Kidney (tissue), 14 donors: Measurements from ENCODE around the gene GALNT9. TPM values are rescaled to one million over a fixed set of nuclear protein-coding genes. Genes with fewer than 3 reads are reported as not detected.

Experiments used
- DNase-seq, 5 donors: peaks; one replicate each; pipeline ENCODE4 v3.0.0-alpha.2; 2013 to 2020
- FAIRE-seq: peaks from 2 replicates; lab custom pipeline; 2012; peaks lifted over from hg19 to GRCh38; lab: Jason Lieb, UNC
- H3K27ac ChIP-seq, 2 donors: one replicate each; pipeline ENCODE4 v1.7.0; 2013; ENCODE audit warnings: low read depth in 2 of 2, low read length in 2 of 2, inconsistent platforms in 1 of 2
- H3K27me3 ChIP-seq: one replicate; pipeline ENCODE4 v1.7.1; 2013; ENCODE audit warnings: low read length, inconsistent platforms; ENCODE audit not compliant: control insufficient read depth, insufficient read depth
- H3K36me3 ChIP-seq, 3 donors: one replicate each; pipeline versions ENCODE4 v1.7.0 to v1.7.1; 2013; ENCODE audit warnings: low read length in 3 of 3, control low read depth in 1 of 3, inconsistent platforms in 1 of 3; ENCODE audit not compliant: insufficient read depth in 3 of 3, control insufficient read depth in 2 of 3
- H3K4me1 ChIP-seq, 3 donors: one replicate each; pipeline versions ENCODE4 v1.7.0 to v1.7.1; 2013; ENCODE audit warnings: low read length in 3 of 3, inconsistent platforms in 1 of 3, low read depth in 1 of 3; ENCODE audit not compliant: control insufficient read depth in 2 of 3, insufficient read depth in 2 of 3
- H3K4me3 ChIP-seq, 3 donors: one replicate each; pipeline versions ENCODE4 v1.7.0 to v1.8.1; 2013; ENCODE audit warnings: low read length in 3 of 3, control low read depth in 1 of 3, inconsistent platforms in 1 of 3
- H3K9ac ChIP-seq, 3 donors: one replicate each; pipeline versions ENCODE4 v1.7.0 to v1.7.1; 2013; ENCODE audit warnings: low read length in 3 of 3, control low read depth in 1 of 3, inconsistent platforms in 1 of 3
- H3K9me3 ChIP-seq, 3 donors: one replicate each; pipeline versions ENCODE4 v1.7.0 to v1.7.1; 2013; ENCODE audit warnings: low read length in 3 of 3, control low read depth in 1 of 3, inconsistent platforms in 1 of 3; ENCODE audit not compliant: control insufficient read depth in 2 of 3, insufficient read depth in 1 of 3
- CTCF ChIP-seq: IDR thresholded peaks from 3 replicates; pipeline ENCODE4 v1.5.1; 2012; ENCODE audit warnings: mild to moderate bottlenecking, moderate library complexity, borderline replicate concordance; ENCODE audit not compliant: insufficient read depth; ENCODE audit errors: extremely low read depth
- intact Hi-C: fragments of 100-400 bp; cut with DNase I; formaldehyde crosslinking; loops from one replicate; pipeline ENCODE4 v1.11.1; 2022
- polyA plus RNA-seq: library from polyadenylated mRNA; stranded (reverse); fragments of 350-450 nt; fragmentation: Illumina TruSeq; extraction: RNeasy Lipid Tissue Mini Kit (QIAGEN cat#74804); gene quantifications from one replicate; pipeline ENCODE4 v1.2.3, GENCODE V29; 2014; ENCODE audit warnings: low read depth, low replicate concordance; ENCODE audit not compliant: insufficient read depth
- total RNA-seq: library from RNA; stranded (reverse); fragmentation: NEBNext Ultra II Directional; extraction: Animal tissue kit (Norgen Biotek cat#: 25700); gene quantifications from one replicate; pipeline ENCODE4 v1.2.1, GENCODE V29; 2021
- donor health status: control.
- donor health status: control.
- donor health status: control.
- donor health status: control.
- donor health status: control.
- donor health status: DM: yes; HTN: yes; CAD: no.
- donor health status: Normal renal cell carcinoma (clear cell type).

The GALNT9 gene
- total and polyA plus RNA-seq, 2 donors from 2014 or later: 4.8 to 20.7 TPM

- Histone ChIP-seq H3K4me3 (no peak overlapping the region), H3K4me1 (no peaks in the 10 kb centered on the region), H3K9me3 (no peaks in the 10 kb centered on the region), H3K36me3 (no peaks in the 10 kb centered on the region), H3K27me3 (no peaks in the 10 kb centered on the region), H3K27ac (no peak overlapping the region), H3K9ac (no peak overlapping the region)
- DNase-seq (no peak), FAIRE-seq (no peak)
- intact Hi-C loops: no loop called here
- no peak for TF ChIP-seq CTCF
Observed at GRCh38 chr12:132214161-132214476, 115.3 kb downstream of the GALNT9 start.

- Histone ChIP-seq H3K9ac (no peak overlapping the region), H3K27ac (no peak overlapping the region), H3K4me1 (no peaks in the 10 kb centered on the region), H3K9me3 (no peaks in the 10 kb centered on the region), H3K4me3 (no peak overlapping the region), H3K27me3 (no peaks in the 10 kb centered on the region), H3K36me3 (no peaks in the 10 kb centered on the region)
- DNase-seq (no peak), FAIRE-seq (no peak)
- intact Hi-C loops: no loop called here
- TF ChIP-seq CTCF: no peak
Observed at GRCh38 chr12:132213359-132214160, 115.8 kb downstream of the GALNT9 start.

- H3K9ac ChIP-seq: no peak overlapping the region
- no peaks in the 10 kb centered on the region for H3K36me3 ChIP-seq
- H3K4me1 ChIP-seq: no peaks in the 10 kb centered on the region
- FAIRE-seq (no peak), DNase-seq (no peak)
- H3K4me3 ChIP-seq: no peak overlapping the region
- intact Hi-C loops: no loop called here
- no peak overlapping the region for H3K27ac ChIP-seq
- no peaks in the 10 kb centered on the region for H3K9me3 ChIP-seq
- H3K27me3 ChIP-seq: no peaks in the 10 kb centered on the region
- no peak for TF ChIP-seq CTCF
Observed at GRCh38 chr12:132211816-132212215, 117.6 kb downstream of the GALNT9 start.
